Measurements from ENCODE around the gene SRSF9.

The SRSF9 gene

DNA sequence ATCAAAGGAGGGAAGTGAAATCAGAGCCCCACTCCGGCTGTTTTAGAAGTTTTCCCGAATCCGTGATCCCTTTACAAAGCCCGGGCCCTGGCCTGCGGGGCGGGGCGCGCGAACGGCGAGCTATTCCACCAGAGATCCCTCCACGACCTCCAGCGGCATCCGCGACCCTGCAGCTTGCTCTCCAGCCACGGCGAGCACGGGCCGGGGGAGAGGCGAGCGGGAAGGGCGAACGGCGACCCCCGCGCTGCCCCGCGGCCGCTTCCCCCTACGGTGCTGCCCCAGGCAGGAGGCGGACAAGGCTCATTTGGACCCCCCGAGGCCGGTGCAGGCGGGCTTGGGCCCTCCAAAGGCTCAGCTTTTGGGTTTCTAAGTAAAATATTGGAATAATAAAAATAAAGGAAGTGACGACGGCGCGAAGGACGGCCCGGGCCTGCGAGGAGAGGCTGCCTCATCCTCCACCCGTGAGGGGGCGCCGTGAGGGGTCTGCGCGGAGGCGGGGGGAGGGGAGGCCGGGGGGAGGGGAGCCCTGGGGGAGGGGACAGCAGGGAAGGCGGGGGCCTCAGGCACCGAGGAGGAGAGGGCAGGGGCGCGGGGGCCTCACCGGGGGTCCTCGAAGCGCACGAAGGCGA is 613 bp downstream of the SRSF9 start:
- H3K4me3 ChIP-seq (ENCODE audit: low read depth in 1 of 2, low read length in 1 of 2), result peak overlapping the region; percentile 79 to 82
- TF ChIP-seq, protein P1, sequence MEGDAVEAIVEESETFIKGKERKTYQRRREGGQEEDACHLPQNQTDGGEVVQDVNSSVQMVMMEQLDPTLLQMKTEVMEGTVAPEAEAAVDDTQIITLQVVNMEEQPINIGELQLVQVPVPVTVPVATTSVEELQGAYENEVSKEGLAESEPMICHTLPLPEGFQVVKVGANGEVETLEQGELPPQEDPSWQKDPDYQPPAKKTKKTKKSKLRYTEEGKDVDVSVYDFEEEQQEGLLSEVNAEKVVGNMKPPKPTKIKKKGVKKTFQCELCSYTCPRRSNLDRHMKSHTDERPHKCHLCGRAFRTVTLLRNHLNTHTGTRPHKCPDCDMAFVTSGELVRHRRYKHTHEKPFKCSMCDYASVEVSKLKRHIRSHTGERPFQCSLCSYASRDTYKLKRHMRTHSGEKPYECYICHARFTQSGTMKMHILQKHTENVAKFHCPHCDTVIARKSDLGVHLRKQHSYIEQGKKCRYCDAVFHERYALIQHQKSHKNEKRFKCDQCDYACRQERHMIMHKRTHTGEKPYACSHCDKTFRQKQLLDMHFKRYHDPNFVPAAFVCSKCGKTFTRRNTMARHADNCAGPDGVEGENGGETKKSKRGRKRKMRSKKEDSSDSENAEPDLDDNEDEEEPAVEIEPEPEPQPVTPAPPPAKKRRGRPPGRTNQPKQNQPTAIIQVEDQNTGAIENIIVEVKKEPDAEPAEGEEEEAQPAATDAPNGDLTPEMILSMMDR (IDR thresholded peaks at IDR 0.05), result no peak
- peak overlapping the region; percentile 92 for H3K27ac ChIP-seq
- H3K36me3 ChIP-seq, result peaks cover 32% of the 10 kb centered on the region
- H3K4me1 ChIP-seq (ENCODE audit: control insufficient read depth in 1 of 2, insufficient read depth in 1 of 2, low read depth in 1 of 2, low read length in 1 of 2), result peaks cover 31 to 36% of the 10 kb centered on the region in 2 experiments
- no peaks in the 10 kb centered on the region for H3K27me3 ChIP-seq
- no peaks in the 10 kb centered on the region for H3K9me3 ChIP-seq

GRCh38 chr12:120468325-120468820 is 1.2 kb downstream of the SRSF9 start:
- peak overlapping the region; percentile 92 for H3K27ac ChIP-seq
- TF ChIP-seq, protein P1 (IDR thresholded peaks at IDR 0.05), result no peak
- H3K36me3 ChIP-seq, result peaks cover 37% of the 10 kb centered on the region
- no peaks in the 10 kb centered on the region for H3K27me3 ChIP-seq
- H3K9me3 ChIP-seq, result no peaks in the 10 kb centered on the region
- peak overlapping the region; percentile 79 to 82 for H3K4me3 ChIP-seq (ENCODE audit: low read depth in 1 of 2, low read length in 1 of 2)
- H3K4me1 ChIP-seq (ENCODE audit: control insufficient read depth in 1 of 2, insufficient read depth in 1 of 2, low read depth in 1 of 2, low read length in 1 of 2), result peaks cover 31 to 36% of the 10 kb centered on the region in 2 experiments

DNA sequence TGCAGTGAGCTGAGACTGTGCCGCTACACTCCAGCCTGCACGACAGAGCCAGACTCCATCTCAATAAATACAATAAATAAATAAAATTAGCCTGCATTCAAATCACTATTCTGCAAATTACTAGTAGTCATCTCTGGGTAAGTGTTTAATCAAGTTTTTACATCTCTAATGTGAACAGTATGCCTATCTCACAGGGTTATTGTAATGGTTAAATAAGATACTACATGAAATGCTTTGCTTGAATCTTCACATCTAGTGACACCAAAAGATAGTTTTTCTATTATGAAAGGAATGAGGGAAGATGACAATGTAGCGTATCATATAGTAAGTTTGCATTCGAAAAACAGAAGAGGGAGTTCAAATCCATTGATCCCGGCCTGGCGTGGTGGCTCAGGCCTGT is 2.1 kb downstream of the SRSF9 start:
- Histone ChIP-seq H3K4me3 (ENCODE audit: low read depth in 1 of 2, low read length in 1 of 2) (peak overlapping the region in 1 of 2 experiments; percentile 79), H3K9me3 (no peaks in the 10 kb centered on the region), H3K4me1 (ENCODE audit: control insufficient read depth in 1 of 2, insufficient read depth in 1 of 2, low read depth in 1 of 2, low read length in 1 of 2) (peaks cover 31 to 36% of the 10 kb centered on the region in 2 experiments), H3K36me3 (peaks cover 47% of the 10 kb centered on the region), H3K27me3 (no peaks in the 10 kb centered on the region), H3K27ac (peak overlapping the region; percentile 92)
- TF ChIP-seq, protein P1 (IDR thresholded peaks at IDR 0.05), result no peak

DNA sequence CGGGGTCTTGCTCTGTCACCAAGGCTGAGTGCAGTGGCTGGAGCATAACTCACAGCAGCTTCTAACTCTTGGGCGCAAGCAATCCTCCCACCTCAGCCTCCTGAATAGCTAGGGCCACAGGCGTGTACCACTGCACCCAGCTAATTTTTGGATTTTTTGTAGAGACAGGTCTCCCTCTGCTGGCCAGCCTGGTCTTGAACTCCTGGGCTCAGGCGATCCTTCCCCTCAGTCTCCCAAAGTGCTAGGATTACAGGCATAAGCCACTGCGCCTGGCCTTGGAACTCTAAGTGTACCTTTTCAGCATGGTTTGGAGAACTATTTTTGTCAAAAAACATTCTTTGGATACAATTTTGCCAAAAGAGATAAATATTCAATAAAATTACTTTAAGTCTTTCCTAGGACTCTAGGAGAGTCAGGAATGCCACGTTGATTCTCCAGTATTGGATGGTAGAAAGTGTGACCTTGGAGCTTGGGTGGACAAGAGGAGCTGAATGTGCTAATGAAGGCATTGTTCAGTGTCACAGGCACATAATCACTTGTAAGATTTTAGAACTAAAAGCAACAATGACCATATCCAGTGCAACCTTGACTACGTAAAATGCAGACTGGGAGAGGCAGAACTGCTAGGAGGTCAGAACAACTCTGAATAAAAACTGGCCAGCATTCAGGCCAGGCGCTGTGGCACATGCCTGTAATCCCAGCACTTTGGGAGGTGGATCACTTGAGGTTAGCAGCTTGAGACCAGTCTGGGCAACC is 2.8 kb downstream of the SRSF9 start:
- H3K36me3 ChIP-seq, result peaks cover 54% of the 10 kb centered on the region
- TF ChIP-seq, protein P1 (IDR thresholded peaks at IDR 0.05), result no peak
- H3K27ac ChIP-seq, result peak overlapping the region; percentile 92
- no peaks in the 10 kb centered on the region for H3K27me3 ChIP-seq
- peaks cover 31 to 36% of the 10 kb centered on the region in 2 experiments for H3K4me1 ChIP-seq (ENCODE audit: control insufficient read depth in 1 of 2, insufficient read depth in 1 of 2, low read depth in 1 of 2, low read length in 1 of 2)
- H3K4me3 ChIP-seq (ENCODE audit: low read depth in 1 of 2, low read length in 1 of 2), result no peak overlapping the region
- no peaks in the 10 kb centered on the region for H3K9me3 ChIP-seq

DNA sequence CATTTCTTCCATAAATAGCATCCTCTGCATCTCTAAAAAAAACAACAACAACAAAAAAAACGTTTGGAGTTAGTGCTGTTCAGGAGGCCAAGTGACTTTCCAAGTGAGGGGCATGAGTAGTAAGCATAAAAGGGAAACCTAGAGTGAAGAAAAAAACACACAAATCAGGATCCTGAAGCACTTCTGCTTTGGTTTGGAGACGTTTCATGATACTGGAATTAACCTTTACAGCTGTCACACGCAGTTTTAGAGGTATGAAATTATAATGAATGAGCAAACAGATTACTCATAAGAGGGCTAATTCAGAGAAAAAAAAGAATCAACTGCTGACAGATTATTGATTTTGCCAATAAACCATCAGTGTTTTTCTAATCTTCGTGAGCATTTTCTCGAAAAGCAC is 3.8 kb downstream of the SRSF9 start:
- Histone ChIP-seq H3K27ac (no peak overlapping the region), H3K4me3 (ENCODE audit: low read depth in 1 of 2, low read length in 1 of 2) (no peak overlapping the region), H3K36me3 (peaks cover 63% of the 10 kb centered on the region), H3K4me1 (ENCODE audit: control insufficient read depth in 1 of 2, insufficient read depth in 1 of 2, low read depth in 1 of 2, low read length in 1 of 2) (peaks cover 31 to 36% of the 10 kb centered on the region in 2 experiments), H3K9me3 (no peaks in the 10 kb centered on the region), H3K27me3 (no peaks in the 10 kb centered on the region)
- TF ChIP-seq, protein P1 (IDR thresholded peaks at IDR 0.05), result no peak
